ENCODE data around the gene ARMS2. TPM values are rescaled to one million over a fixed set of nuclear protein-coding genes. Genes with fewer than 3 reads are reported as not detected.

ARMS2 gene
- total RNA-seq, 3 donors from 2014 or later: not detected

GRCh38 chr10:122473116-122473515 lies 18.7 kb downstream of the ARMS2 start:
- no peak for DNase-seq (ENCODE audit: low spot score in 2 of 2)
- no peaks in the 10 kb centered on the region for H3K4me1 ChIP-seq
- no peak overlapping the region for H3K27ac ChIP-seq
- H3K27me3 ChIP-seq: no peaks in the 10 kb centered on the region
- no peak for TF ChIP-seq POLR2AphosphoS5 (IDR thresholded peaks at IDR 0.05)
- no peak for TF ChIP-seq CTCF (IDR thresholded peaks at IDR 0.05)
- no peak for TF ChIP-seq POLR2A (IDR thresholded peaks at IDR 0.05)
- H3K4me3 ChIP-seq: no peak overlapping the region
- intact Hi-C loops (cut with DNase I; ENCODE audit: low total_unique reads): no loop called here
- H3K9me3 ChIP-seq: no peaks in the 10 kb centered on the region
- H3K36me3 ChIP-seq: no peaks in the 10 kb centered on the region

GRCh38 chr10:122474131-122474818 lies 19.8 kb downstream of the ARMS2 start:
- TF ChIP-seq POLR2AphosphoS5 (IDR thresholded peaks at IDR 0.05): no peak
- no peak for TF ChIP-seq CTCF (IDR thresholded peaks at IDR 0.05)
- TF ChIP-seq POLR2A (IDR thresholded peaks at IDR 0.05): no peak
- Histone ChIP-seq H3K4me1 (peaks cover 0 to 3% of the 10 kb centered on the region in 2 donors), H3K9me3 (no peaks in the 10 kb centered on the region), H3K36me3 (no peaks in the 10 kb centered on the region), H3K27ac (peak overlapping the region in 1 of 2 donors; percentile 68), H3K4me3 (no peak overlapping the region), H3K27me3 (no peaks in the 10 kb centered on the region)
- DNase-seq (ENCODE audit: low spot score in 2 of 2): no peak
- intact Hi-C loops (cut with DNase I; ENCODE audit: low total_unique reads): no loop called here

- DNase-seq (ENCODE audit: low spot score in 2 of 2): no peak
- no peak for TF ChIP-seq POLR2AphosphoS5 (IDR thresholded peaks at IDR 0.05)
- no peak for TF ChIP-seq POLR2A (IDR thresholded peaks at IDR 0.05)
- no peak for TF ChIP-seq CTCF (IDR thresholded peaks at IDR 0.05)
- intact Hi-C loops (cut with DNase I; ENCODE audit: low total_unique reads): no loop called here
- H3K4me3 ChIP-seq: peak overlapping the region in 1 of 3 donors; percentile 37
- H3K27me3 ChIP-seq: no peaks in the 10 kb centered on the region
- peak overlapping the region; percentile 48 to 68 for H3K27ac ChIP-seq
- peaks cover 0 to 3% of the 10 kb centered on the region in 2 donors for H3K4me1 ChIP-seq
- no peaks in the 10 kb centered on the region for H3K9me3 ChIP-seq
- H3K36me3 ChIP-seq: no peaks in the 10 kb centered on the region
Observed at GRCh38 chr10:122475100-122475499, 20.6 kb downstream of the ARMS2 start.

- TF ChIP-seq CTCF (IDR thresholded peaks at IDR 0.05): no peak
- TF ChIP-seq POLR2AphosphoS5 (IDR thresholded peaks at IDR 0.05): no peak
- TF ChIP-seq POLR2A (IDR thresholded peaks at IDR 0.05): no peak
- H3K4me1 ChIP-seq: peaks cover 0 to 3% of the 10 kb centered on the region in 2 donors
- no peaks in the 10 kb centered on the region for H3K9me3 ChIP-seq
- H3K36me3 ChIP-seq: no peaks in the 10 kb centered on the region
- intact Hi-C loops (cut with DNase I; ENCODE audit: low total_unique reads): no loop called here
- H3K27ac ChIP-seq: peak overlapping the region; percentile 48 to 68
- no peaks in the 10 kb centered on the region for H3K27me3 ChIP-seq
- DNase-seq (ENCODE audit: low spot score in 2 of 2): no peak
- peak overlapping the region in 1 of 3 donors; percentile 37 for H3K4me3 ChIP-seq
Observed at GRCh38 chr10:122475591-122476332, 21.3 kb downstream of the ARMS2 start.

GRCh38 chr10:122476333-122476695 lies 21.9 kb downstream of the ARMS2 start:
- Histone ChIP-seq H3K4me1 (peaks cover 0 to 3% of the 10 kb centered on the region in 2 donors), H3K9me3 (no peaks in the 10 kb centered on the region), H3K4me3 (no peak overlapping the region), H3K27ac (peak overlapping the region in 1 of 2 donors; percentile 68), H3K27me3 (no peaks in the 10 kb centered on the region), H3K36me3 (no peaks in the 10 kb centered on the region)
- TF ChIP-seq POLR2A (IDR thresholded peaks at IDR 0.05): no peak
- TF ChIP-seq POLR2AphosphoS5 (IDR thresholded peaks at IDR 0.05): no peak
- TF ChIP-seq CTCF (IDR thresholded peaks at IDR 0.05): no peak
- no peak for DNase-seq (ENCODE audit: low spot score in 2 of 2)
- intact Hi-C loops (cut with DNase I; ENCODE audit: low total_unique reads): no loop called here

Data from breast epithelium (tissue), 4 donors.